Activated CD4-positive, alpha-beta T cell treated with anti-CD3 and anti-CD28 coated beads, Interleukin-2, amount 50 U/mL, for 16 hours (primary cell): Measurements from ENCODE around the gene ID2.
"Not testable (repeated sequence)": the region's sequence is repeated elsewhere in the genome, so short reads cannot be mapped to it uniquely, and the experiment has no call there.

Source experiments
- DNase-seq: peaks from one replicate; pipeline ENCODE4 v3.0.0-alpha.2; 2020

The ID2 gene

DNA sequence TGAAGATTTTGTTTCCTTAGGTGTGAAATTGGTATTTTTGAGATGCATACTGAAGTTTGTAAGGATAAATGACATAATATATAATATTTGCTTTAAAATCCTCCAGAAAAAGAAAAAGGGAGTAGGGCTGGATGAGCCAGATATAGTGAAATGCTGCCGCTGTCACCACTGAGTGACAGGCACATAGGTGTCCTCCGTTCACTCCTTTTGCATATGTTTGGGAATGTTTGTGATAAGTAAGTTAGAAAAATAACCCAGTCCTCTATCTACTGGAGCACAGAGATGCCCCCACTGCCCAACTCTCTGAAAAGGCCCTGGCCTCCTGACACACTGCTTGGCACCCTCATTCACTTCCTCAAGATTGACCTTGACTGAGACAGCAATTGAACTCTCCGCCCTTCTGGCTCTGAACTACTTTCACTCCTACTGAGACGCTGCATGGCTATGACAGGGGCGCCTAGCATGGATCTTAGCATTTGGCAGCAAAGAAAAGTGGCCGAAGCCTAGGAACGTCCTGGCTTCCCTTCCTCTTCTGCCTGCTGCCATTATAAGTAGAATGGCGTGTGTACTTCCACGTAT lies 10.1 kb downstream of the ID2 start:
- DNase-seq = no peak

DNA sequence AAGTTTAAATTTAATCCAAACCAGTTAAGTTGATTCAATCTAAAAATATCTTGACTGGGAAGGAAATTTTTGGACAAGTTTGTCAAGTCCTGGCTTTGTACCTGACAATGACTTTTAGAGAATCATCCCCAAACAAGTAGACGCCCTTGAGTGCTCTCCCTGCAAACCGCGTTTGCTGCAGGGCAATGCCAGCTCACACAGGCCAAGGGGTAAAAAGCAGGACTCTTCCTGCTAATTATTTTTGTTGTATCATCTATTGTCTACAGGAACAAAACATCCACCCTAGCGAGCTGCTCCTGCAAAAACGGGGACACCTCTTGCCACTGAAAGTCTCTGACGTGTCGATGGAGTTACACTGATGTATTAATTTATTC lies 10.9 kb downstream of the ID2 start:
- DNase-seq = no peak

DNA sequence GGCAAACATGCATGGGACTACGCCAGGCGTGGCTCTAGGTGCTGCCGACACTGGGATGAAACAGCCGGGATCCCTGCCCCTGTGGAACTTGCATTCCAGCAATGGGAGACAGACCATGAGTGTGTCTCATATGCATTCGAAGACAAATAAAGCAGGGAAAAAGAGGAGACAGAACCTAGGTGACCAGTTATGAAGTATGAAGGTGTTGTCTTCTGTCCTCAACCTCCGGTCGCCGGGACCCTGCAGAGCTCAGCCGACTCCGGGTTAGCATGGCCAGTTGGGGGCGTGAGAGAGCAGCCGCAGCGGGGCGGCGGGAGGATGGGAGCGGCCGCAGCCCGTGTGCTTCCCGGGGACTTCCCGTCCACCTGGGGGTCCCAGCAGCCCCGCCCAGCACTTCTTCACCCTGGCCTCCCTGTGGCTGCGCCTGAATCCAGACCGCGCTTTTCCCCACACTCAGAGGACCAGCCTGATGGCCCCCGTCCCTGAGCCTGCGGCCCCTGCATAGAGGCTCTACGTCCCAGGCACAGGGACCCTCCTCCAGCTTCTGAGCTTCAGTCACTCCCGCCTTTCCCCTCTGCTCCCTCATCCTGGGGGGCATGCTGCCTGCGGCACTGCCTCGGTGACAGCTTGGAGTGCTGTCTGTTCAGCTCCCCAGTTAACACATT lies 11.4 kb downstream of the ID2 start:
- peak; percentile 49 for DNase-seq

DNA sequence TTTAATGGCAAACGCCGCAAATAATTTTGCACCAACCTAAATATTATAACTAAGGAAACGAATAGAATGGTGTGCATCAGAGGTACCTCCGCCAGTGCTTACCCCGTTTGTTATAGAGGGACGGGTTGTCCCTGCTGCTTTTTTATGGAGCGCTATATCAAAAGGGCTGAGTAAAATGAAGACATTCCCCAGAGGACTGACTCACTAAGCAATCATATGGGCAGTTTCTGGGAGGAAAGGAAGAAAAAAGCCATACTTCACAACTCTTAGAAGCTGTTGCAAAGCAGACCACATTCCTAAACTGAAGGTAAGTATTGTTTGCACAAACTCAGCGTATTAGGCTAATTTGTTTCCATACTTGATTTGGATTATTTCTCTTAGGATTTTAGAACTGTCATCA lies 12.9 kb downstream of the ID2 start:
- DNase-seq = no peak

DNA sequence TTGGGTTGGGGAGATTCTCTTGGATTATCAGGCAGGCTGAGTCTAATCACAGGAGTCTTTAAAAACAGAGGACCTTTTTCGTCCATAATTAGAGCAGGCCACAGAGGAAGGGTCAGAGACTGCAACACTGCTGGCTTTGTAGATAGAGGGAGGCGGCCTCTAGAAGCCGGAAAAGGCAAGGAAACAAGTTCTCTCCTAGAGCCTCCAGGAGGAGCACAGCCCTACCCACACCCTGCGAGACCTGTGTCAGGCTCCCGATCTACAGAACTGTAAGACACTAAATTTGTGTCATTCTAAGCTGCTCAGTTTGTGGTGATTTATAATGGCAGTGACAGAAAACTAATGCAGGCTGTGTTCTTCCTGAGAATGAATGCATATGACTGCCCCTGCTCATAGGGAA lies 15.3 kb downstream of the ID2 start:
- DNase-seq = no peak

DNA sequence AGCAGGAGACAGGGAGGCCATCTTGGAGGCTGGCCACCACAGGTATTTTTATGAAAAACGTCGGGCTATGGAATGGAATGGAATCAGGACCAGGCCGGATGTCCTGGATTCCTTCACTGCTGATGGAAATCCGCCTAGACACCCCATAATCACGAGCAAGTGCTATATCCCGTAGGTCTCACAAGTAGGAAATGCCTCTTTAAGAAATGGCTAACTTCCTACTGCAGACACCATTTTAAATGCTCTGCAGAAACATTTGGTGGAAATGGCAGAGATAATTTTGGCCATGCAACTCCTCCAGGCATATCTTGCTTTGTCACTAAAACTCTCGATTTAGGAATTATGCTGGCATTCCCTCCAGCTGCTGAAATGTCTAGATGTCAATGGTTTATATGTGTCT lies 18.0 kb downstream of the ID2 start:
- no peak for DNase-seq

DNA sequence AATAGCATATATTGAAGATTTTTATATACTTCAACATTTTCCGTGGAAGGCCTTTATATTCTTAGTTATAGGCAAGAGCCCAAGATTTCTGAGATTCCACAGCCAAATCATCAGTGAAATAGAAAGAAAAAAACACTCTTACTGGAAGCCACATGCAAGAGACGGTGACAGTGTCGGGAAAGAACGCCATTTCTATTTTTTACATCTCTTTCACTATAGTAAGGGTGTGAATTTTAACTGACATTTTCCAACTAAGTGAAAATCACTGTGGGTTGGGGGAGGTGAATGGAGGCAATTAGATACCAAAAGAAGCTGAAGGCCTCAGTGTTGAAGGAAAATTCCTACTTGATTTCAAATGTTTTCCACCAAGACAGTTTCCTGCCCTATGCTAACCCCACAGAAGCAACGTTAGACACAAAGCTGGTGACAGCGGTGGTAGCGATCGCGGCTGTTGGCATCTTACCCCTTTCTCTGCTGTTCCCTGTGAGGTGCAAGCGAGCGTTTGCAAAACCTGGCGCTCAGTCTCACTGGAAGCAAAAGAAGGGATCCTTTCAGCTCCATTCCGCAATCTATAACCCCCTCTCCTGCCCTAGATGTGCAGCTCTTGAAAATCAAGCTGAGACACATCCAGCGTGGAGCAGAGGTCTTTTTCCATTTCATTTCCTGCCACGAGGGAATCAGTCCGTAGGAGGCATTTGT lies 20.0 kb downstream of the ID2 start:
- DNase-seq = no peak

DNA sequence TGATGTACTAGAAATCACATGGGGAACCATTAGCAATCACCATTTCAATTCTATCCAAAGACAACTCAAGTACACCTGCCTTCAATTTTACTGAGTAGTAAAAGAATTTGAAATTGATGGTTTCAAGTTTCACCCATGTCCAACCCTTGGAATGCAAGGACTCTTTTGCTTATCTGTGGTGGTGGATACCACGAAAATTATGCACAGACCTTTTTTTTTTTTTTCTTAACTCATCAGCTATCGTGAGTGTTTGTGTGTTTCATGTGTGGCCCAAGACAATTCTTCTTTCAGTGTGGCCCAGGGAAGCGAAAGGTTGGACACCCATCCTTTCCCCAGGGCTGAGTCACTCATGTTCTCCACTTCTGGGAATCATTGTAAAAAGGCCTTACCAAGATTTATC lies 23.1 kb downstream of the ID2 start:
- no peak for DNase-seq

DNA sequence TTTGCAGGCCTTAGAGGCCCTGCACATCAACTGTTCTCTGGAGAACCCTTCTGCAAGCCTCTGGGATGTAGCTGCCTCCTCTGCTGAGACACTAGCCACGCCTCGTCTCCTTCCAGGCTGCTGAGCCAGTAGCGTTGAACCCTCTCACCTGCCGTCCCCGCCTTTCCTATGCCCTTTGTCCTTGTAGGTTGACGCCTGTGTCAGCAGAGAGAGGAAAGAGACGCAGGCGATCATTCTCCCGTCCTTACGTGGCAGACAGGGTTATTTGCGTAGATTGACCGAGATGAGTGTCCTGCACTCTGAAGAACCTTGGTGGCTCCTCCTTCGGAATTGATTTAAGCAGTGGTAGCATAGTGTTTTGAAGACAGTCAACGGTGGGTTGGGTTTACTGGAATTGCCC lies 27.8 kb downstream of the ID2 start:
- no peak for DNase-seq

DNA sequence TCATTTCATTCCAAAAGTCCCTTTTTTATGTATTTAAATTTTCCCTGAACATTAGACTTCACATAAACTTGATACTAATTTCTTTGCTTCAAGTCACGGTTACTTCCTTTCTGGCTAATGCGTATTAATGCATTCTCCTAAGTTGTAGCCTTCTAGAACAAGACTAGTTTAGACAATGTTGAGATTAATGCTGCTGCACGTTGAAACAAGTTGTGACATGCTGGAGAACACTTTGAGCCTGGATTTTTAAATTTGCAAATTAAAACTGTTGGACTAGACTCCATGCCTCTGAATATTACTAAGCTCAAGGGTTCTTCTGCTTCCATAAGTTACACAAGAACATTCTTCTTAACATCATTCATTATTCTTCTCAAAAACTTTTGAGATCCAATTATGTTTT lies 29.1 kb downstream of the ID2 start:
- no peak for DNase-seq

DNA sequence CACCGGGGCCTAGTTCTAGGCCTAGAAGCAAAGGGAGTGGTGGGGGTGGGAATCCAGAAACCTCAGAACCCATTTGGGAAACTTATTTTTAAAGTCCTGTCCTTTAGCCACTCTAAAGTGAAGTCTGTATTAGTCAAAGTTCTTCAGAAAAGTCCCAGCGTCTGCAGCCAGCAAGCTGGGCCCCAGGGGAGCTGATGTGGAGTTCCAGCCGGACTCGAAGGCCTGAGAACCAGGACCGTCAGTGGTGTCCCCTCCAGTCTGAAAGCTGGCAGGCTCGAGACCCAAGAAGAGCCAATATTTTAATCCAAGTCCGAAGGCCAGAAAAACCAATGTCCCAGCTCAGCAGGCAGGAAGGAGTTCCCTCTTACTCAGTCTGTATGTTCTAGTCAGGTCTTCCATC lies 32.4 kb downstream of the ID2 start:
- DNase-seq = no peak

DNA sequence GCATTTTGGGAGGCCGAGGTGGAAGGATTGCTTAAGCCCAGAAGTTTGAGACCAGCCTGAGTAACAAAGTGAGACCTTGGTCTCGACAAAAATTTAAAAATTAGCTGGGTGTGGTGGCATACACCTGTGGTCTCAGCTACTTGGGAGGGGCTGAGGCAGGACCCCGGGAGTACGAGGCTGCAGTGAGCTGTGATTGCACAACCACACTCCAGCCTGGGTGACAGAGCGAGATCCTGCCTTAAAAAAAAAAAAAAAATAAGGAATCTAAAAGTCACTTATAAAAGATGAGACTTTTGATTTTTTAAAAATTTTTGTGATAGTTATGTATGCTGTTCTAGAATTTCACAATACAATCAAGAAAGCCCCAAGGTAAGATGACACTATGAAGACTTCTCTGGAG lies 33.1 kb downstream of the ID2 start:
- no peak for DNase-seq

DNA sequence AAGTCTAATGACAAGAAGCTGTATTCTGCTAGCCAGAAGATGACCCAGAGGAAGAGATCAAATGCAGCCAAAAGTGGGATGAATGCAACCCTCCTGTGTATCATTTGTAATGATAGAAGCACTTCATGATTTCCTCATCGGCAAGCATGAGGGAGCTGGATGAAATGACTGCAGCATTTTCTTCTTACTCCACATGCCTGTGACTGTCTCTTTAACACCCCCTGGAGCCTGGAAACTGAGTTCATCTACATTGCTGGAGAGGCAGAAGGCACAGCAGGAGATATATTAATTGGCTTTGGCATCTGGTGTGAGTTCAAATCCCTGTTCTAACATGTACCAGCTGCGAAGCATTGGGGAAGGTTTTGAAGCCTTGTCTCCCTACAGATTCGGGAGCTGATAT lies 37.7 kb downstream of the ID2 start:
- no peak for DNase-seq

DNA sequence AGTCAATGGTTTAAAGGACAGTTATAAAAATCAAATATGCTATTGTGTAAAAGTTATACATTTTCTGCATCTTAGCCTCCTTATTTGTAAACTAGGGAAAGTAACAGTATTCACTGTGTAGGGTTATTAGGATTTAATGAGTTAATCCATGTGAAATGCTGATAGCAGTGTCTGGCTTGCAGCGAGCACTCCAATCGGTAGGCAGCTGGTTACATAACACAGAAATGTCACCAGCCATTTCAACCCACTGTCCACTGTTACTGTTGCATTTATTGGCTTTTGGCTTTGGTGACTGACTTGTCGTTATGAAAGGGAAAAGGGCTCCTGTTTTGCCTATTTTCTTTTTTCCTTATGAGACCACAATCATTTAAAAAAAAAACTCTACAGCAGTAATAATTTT lies 38.9 kb downstream of the ID2 start:
- no peak for DNase-seq

DNA sequence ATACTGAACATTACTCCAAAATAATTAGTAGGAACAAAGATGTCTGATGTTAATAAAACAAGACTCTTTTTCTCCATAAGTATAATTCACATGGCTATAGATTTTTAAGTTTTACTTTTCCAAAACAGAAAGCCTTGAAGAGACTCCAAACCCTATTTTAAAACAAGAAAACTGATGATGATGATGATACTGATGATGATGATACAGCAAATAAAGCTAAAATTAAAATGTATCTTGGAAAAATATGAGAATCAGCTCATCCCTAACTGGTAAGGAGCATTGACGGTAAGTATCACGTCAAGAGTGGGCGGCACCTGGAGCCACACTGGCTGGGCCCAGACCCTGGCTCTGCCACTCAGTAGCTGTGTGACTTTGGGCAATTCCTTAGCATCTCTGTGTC lies 39.6 kb downstream of the ID2 start:
- DNase-seq = no peak

DNA sequence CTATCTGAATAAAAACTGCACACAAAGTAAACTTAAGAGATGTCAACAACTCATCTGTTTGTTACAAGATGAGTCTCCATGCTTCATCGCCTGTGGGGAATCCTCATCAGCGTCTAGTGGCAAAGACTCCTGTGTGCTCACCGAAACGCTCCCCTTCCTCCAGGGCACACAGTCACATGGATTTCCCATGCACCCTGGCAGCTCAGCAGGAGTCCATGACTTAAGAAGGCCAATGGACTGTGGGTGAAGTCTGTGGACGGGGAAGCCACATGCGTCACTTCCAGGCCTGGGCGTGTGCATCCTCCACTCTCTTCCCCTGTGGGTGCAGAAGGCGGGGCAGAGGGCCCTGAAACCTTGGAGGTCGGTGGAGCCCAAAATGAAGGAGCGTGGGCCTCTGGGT lies 41.1 kb downstream of the ID2 start:
- DNase-seq = no peak

DNA sequence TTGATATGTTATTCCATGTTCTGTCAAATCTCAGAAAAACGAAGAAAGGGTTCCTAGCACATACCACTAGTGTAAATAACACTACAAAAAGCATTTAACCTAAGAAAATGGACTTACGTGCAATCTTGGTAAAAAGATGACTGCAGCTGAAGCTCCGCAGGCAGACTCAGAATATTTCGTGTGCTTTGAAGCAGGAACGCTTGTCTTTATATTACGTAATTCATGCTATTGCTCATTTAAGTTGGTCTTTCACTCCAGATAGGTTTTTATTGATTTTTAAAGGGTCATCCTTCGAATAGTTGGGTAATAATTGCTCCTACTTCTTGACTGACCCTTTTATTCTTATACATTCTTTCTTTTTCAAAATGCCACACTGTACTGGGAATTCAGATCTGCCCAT lies 44.0 kb downstream of the ID2 start:
- DNase-seq = no peak

DNA sequence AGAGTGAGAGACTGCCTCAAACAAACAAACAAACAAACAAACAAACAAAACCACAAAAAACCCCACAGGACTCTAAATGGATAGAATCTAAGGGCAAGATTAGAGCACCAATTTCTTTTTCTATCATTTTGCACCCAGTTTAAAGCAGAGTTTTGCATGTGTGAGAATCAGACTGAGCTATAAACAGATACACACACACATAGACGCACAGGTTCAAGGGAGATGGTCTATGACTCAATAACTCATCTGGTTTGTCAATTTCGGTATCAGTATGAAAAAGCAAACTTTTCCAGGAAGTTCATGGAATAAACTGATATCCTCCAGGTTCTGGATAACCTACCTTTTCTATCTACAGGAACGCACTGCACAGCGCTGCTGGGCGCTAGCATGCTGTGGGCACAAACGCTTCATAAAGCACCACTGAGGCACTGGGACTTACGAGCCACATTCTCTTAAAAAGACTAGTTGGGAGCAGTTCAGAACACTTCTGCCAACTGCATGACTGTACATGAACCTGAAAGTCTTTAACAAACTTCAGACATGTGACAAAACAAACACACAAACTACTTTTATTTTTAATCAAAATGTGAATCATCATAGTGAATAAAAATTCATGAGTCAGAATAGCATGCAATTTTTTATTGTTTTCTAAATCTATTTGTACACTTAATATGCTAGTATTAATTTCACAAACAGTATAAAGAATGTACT lies 46.6 kb downstream of the ID2 start:
- DNase-seq = no peak

DNA sequence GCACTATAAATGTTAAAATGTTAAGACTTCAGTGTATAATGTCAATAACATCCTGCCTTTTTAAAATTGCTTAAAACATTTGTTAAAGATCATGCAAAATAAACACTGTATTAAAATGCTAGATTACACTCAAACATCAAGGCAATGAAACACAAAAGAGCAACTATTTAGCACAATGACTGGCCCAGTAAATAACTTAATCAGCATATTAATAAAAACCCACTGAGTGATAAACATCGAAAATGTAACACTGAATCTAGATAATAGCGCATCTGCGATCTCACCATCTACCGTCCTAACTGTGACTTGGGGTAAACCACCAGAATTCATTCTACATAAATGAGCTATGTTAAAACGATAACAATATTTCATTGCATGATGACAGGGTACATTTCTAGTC lies 47.2 kb downstream of the ID2 start:
- not testable (repeated sequence) for DNase-seq

DNA sequence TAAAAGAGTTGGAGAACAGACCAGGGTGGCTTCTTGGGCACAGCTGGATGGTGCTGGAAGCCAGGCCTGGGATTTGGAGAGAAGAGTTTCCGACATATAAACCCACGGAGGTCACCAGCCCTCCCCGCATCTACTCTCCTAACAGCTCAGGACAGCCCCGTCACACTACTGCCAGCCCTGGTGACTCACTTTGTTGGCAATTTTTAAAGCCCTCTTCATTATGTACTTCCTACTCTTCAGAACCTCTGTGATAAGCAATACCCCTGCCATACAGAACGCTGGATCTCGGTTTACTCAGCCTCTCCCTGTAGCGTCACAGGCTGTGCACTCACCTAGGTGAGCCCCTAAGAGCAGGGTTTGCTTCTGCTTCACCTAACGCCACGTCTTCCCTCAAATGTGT lies 48.1 kb downstream of the ID2 start:
- DNase-seq = no peak

DNA sequence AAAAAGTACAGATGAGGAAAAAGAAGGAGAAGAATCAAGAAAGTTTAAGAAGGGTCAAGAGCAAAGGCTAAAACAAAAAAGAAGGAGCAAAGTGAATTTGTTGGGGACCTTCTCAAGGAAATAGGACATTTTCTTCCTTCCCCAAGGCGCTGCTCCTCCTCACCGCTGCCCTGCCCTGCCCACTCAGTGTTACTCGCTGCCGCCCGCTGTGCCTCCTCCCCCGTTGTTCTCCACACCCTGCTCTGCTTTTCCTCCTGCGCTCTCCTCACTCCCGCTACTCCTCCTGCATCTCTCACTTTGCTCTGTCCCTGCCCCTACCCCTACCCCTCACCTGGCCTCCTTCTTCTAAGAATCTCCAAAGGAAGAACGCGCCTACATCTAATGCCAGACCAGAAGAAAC lies 50.7 kb downstream of the ID2 start:
- DNase-seq = no peak
